Keratinocyte (primary cell): Measurements from ENCODE around the gene HK1. TPM values are rescaled to one million over a fixed set of nuclear protein-coding genes. Genes with fewer than 3 reads are reported as not detected.
A peak's percentile ranks its signal among the peaks of the same experiment; 100 is the strongest.

Experiments
- DNase-seq: peaks from one replicate; pipeline ENCODE4 v3.0.0-alpha.2; 2011; ENCODE audit warnings: low read depth, missing footprints, low spot score
- FAIRE-seq: peaks from 2 replicates; lab custom pipeline; 2011; peaks lifted over from hg19 to GRCh38; lab: Jason Lieb, UNC
- H2AFZ ChIP-seq: 2 replicates; pipeline ENCODE4 v1.6.0; 2012; ENCODE audit warnings: low read length, control low read depth, inconsistent platforms; ENCODE audit not compliant: control insufficient read depth
- H3K27ac ChIP-seq: 2 replicates; pipeline ENCODE4 v1.5.1; 2011; ENCODE audit warnings: low read length; ENCODE audit not compliant: control insufficient read depth, insufficient read depth
- H3K27me3 ChIP-seq: 3 replicates; pipeline ENCODE4 v1.6.0; 2011; ENCODE audit warnings: low read length; ENCODE audit not compliant: control insufficient read depth, insufficient read depth; ENCODE audit errors: extremely low read depth
- H3K36me3 ChIP-seq, 2 experiments: 2 replicates in 1 of 2; 3 replicates in 1 of 2; pipeline ENCODE4 v1.5.1; 2011; ENCODE audit warnings: low read length in 2 of 2, mild to moderate bottlenecking in 1 of 2; ENCODE audit not compliant: control insufficient read depth in 2 of 2, insufficient read depth in 2 of 2; ENCODE audit errors: extremely low read depth in 1 of 2
- H3K4me1 ChIP-seq: 3 replicates; pipeline ENCODE4 v1.5.1; 2011; ENCODE audit warnings: low read length; ENCODE audit not compliant: control insufficient read depth, insufficient read depth; ENCODE audit errors: extremely low read depth
- H3K4me2 ChIP-seq: 3 replicates; pipeline ENCODE4 v1.6.0; 2011; ENCODE audit warnings: low read depth, low read length; ENCODE audit not compliant: control insufficient read depth, insufficient read depth; ENCODE audit errors: extremely low read depth
- H3K4me3 ChIP-seq, 3 experiments: fragments of 200-600 bp in 1 of 3; sonication (generic) in 1 of 3; 2 replicates in 2 of 3; 3 replicates in 1 of 3; pipeline ENCODE4 v1.5.1; 2011 to 2016; ENCODE audit warnings: low read length in 3 of 3, mild to moderate bottlenecking in 3 of 3, control low read depth in 2 of 3, inconsistent platforms in 1 of 3, low read depth in 1 of 3, mixed read lengths in 1 of 3, mixed run types in 1 of 3, moderate library complexity in 1 of 3; ENCODE audit not compliant: control insufficient read depth in 2 of 3, insufficient read depth in 2 of 3; ENCODE audit errors: extremely low read depth in 1 of 3
- H3K79me2 ChIP-seq: 2 replicates; pipeline ENCODE4 v1.6.0; 2012; ENCODE audit warnings: low read length; ENCODE audit not compliant: control insufficient read depth, insufficient read depth
- H3K9ac ChIP-seq: 3 replicates; pipeline ENCODE4 v1.6.0; 2011; ENCODE audit warnings: low read length; ENCODE audit not compliant: control insufficient read depth, insufficient read depth; ENCODE audit errors: extremely low read depth
- H3K9me1 ChIP-seq: 3 replicates; pipeline ENCODE4 v1.6.0; 2011; ENCODE audit warnings: low read length; ENCODE audit not compliant: control insufficient read depth, insufficient read depth; ENCODE audit errors: extremely low read depth
- H3K9me3 ChIP-seq: 2 replicates; pipeline ENCODE4 v1.5.1; 2012; ENCODE audit warnings: low read depth, low read length; ENCODE audit not compliant: control insufficient read depth
- H4K20me1 ChIP-seq: 3 replicates; pipeline ENCODE4 v1.6.0; 2011; ENCODE audit warnings: low read length; ENCODE audit not compliant: control insufficient read depth, insufficient read depth; ENCODE audit errors: extremely low read depth
- CTCF ChIP-seq, 3 experiments: IDR thresholded peaks in 1 of 3; conservative IDR thresholded peaks in 1 of 3; optimal IDR thresholded peaks in 1 of 3; 2 replicates in 2 of 3; 3 replicates in 1 of 3; pipeline versions ENCODE3 to v1.5.1; 2011; ENCODE audit warnings: low read length in 3 of 3, mild to moderate bottlenecking in 3 of 3, moderate library complexity in 2 of 3, control low read depth in 1 of 3, inconsistent platforms in 1 of 3; ENCODE audit not compliant: insufficient read depth in 2 of 3; ENCODE audit errors: extremely low read depth in 1 of 3
- EZH2 ChIP-seq: IDR thresholded peaks from one replicate; pipeline ENCODE4 v1.6.1; 2012; ENCODE audit warnings: inconsistent platforms, mild to moderate bottlenecking, low read length, moderate library complexity
- dilution Hi-C: fragments of 300-500 bp; cut with MboI; formaldehyde crosslinking; loops from one replicate; pipeline ENCODE4 v1.7.0; 2020; ENCODE audit warnings: low sequenced_read_pairs; ENCODE audit not compliant: extremely low pct_ligation_motif_present
- polyA plus RNA-seq, 5 experiments: library from polyadenylated mRNA; depleted of rRNA in 3 of 5; stranded (reverse) in 3 of 5; stranded (forward) in 1 of 5; unstranded in 1 of 5; fragments of >200 nt; gene quantifications; 1 replicate in 1 of 5; 2 replicates in 3 of 5; 3 replicates in 1 of 5; pipeline versions ENCODE4 v1.2.1 to v1.2.3, GENCODE V29; 2011 to 2012; ENCODE audit warnings: missing spikeins in 2 of 5, low read depth in 1 of 5, low replicate concordance in 1 of 5

Gene HK1
- polyA plus RNA-seq, 1 donor (not counting 4 experiments of a cell fraction or from before 2014, with no cell fraction given): 106 TPM

- H3K4me2 ChIP-seq: peak overlapping the region; percentile 76
- peak overlapping the region; percentile 85 for H3K9ac ChIP-seq
- H3K27ac ChIP-seq: peak overlapping the region; percentile 45
- peaks cover 39% of the 10 kb centered on the region for H3K79me2 ChIP-seq
- peak overlapping the region; percentile 75 to 98 (median 77) for H3K4me3 ChIP-seq
- H3K9me1 ChIP-seq: no peaks in the 10 kb centered on the region
- H2AFZ ChIP-seq: peak overlapping the region; percentile 81
- no peaks in the 10 kb centered on the region for H3K9me3 ChIP-seq
- no peak for TF ChIP-seq CTCF (optimal IDR thresholded peaks at IDR 0.05 in 1 of 3, IDR thresholded peaks at IDR 0.05 in 1 of 3, conservative IDR thresholded peaks at IDR 0.05 in 1 of 3; ENCODE audit: extremely low read depth in 1 of 3, insufficient read depth in 2 of 3, low read length in 3 of 3)
- TF ChIP-seq EZH2: no peak
- no peaks in the 10 kb centered on the region for H3K27me3 ChIP-seq
- H3K4me1 ChIP-seq: peaks cover 47% of the 10 kb centered on the region
- H4K20me1 ChIP-seq: peaks cover 5% of the 10 kb centered on the region
- dilution Hi-C loops: no loop called here
- DNase-seq (no peak), FAIRE-seq (no peak)
- H3K36me3 ChIP-seq: peaks cover 0 to 12% of the 10 kb centered on the region in 2 experiments
These were observed 39.4 kb downstream of the HK1 start for GRCh38 chr10:69317626-69318105.

GRCh38 chr10:69318106-69318866, 40.0 kb downstream of the HK1 start:
- Histone ChIP-seq H3K4me1 (peaks cover 47% of the 10 kb centered on the region), H3K9me1 (no peaks in the 10 kb centered on the region), H3K79me2 (peaks cover 45% of the 10 kb centered on the region), H3K27me3 (no peaks in the 10 kb centered on the region), H2AFZ (peak overlapping the region; percentile 81), H4K20me1 (peaks cover 5% of the 10 kb centered on the region), H3K27ac (peak overlapping the region; percentile 45), H3K9ac (peak overlapping the region; percentile 85), H3K36me3 (peaks cover 0 to 12% of the 10 kb centered on the region in 2 experiments), H3K4me2 (peak overlapping the region; percentile 76), H3K4me3 (peak overlapping the region; percentile 75 to 98 (median 77)), H3K9me3 (no peaks in the 10 kb centered on the region)
- DNase-seq (no peak), FAIRE-seq (no peak)
- dilution Hi-C loops: no loop called here
- TF ChIP-seq EZH2: no peak
- TF ChIP-seq CTCF (optimal IDR thresholded peaks at IDR 0.05 in 1 of 3, IDR thresholded peaks at IDR 0.05 in 1 of 3, conservative IDR thresholded peaks at IDR 0.05 in 1 of 3; ENCODE audit: extremely low read depth in 1 of 3, insufficient read depth in 2 of 3, low read length in 3 of 3): no peak
